Hepatic stellate cell (primary cell): Measurements from ENCODE around the gene GRM7.
"Not testable (repeated sequence)": the region's sequence is repeated elsewhere in the genome, so short reads cannot be mapped to it uniquely, and the experiment has no call there.

Experiments used
- DNase-seq: peaks from one replicate; pipeline ENCODE4 v3.0.0; 2011; ENCODE audit warnings: low spot score

Gene GRM7

DNA sequence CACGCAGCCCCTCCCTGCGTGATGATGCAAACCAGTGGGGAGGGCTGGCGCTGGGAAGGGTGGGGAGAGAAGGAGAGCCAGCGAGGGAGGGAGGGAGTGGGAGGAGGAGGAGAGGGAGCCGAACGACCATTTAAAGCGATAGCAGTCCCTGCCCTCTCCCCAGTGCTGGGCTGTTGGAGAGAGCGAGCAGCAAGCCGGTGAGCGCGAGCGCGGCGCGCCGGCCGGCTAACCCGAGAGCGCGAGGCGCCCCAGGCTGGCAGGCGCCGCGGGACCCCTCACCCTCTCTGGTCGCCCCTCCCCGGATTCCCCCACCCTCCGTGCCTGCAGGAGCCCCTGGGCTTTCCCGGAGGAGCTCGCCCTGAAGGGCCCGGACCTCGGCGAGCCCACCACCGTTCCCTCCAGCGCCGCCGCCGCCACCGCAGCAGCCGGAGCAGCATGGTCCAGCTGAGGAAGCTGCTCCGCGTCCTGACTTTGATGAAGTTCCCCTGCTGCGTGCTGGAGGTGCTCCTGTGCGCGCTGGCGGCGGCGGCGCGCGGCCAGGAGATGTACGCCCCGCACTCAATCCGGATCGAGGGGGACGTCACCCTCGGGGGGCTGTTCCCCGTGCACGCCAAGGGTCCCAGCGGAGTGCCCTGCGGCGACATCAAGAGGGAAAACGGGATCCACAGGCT lies at the start of gene GRM7:
Gene GRM7, plus strand, starts transcription at position 162 of the 671 bp plus-strand sequence.
- DNase-seq = no peak

DNA sequence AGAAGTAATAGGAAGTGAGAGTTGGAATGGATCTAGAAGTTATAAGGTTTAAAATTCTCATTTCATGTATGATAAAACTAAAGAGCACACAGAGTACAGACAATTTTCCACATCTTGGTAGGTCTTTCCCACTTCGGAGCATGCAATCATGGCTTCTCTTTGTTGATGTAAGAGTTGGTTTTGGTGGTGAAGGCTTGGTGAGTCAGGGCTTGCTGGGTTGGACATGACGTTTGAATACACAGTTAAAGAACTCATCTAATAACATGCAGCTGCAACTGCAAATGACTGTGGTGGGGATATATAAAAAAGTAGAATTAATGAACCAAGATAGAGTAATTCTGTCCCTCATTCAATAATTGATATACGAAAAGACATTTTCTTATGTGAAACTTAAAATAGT lies 39.5 kb upstream of the GRM7 start:
- DNase-seq = no peak

GRCh38 chr3:6825524-6825923 lies 35.4 kb upstream of the GRM7 start:
- DNase-seq = no peak

- no peak for DNase-seq
Observed at GRCh38 chr3:6827453-6827852, 33.5 kb upstream of the GRM7 start.

GRCh38 chr3:6844723-6845122 lies 16.2 kb upstream of the GRM7 start:
- no peak for DNase-seq

- no peak for DNase-seq
Observed at GRCh38 chr3:6854184-6854583, 6.7 kb upstream of the GRM7 start.

DNA sequence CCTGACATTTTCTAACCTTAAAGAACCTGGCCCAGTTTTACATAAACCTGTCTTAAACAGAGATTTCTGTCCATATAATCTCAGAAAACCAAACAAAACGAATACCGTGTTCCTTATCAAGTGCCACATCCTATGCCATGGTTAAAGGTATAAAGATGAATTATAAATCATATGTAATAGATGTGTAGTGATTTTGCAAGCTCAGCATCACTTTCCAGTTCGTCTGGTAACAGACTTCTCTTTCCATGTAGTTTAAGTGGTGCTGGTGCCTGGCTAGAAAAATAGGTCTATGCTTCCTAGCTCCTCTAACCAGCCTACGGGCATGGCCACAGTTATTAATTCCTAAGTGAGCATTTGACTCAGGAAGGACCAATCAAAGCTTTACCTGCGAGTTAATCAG lies 3.4 kb upstream of the GRM7 start:
- no peak for DNase-seq

- no peak for DNase-seq
Observed at GRCh38 chr3:6860149-6860953, 564 bp upstream of the GRM7 start.

DNA sequence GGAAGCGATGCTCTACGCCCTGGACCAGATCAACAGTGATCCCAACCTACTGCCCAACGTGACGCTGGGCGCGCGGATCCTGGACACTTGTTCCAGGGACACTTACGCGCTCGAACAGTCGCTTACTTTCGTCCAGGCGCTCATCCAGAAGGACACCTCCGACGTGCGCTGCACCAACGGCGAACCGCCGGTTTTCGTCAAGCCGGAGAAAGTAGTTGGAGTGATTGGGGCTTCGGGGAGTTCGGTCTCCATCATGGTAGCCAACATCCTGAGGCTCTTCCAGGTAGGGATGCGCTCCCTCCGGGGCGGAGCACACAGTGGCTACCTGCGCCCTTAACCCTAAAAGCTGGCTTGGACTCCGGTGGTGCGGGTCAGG lies 698 bp downstream of the GRM7 start:
- DNase-seq = no peak

DNA sequence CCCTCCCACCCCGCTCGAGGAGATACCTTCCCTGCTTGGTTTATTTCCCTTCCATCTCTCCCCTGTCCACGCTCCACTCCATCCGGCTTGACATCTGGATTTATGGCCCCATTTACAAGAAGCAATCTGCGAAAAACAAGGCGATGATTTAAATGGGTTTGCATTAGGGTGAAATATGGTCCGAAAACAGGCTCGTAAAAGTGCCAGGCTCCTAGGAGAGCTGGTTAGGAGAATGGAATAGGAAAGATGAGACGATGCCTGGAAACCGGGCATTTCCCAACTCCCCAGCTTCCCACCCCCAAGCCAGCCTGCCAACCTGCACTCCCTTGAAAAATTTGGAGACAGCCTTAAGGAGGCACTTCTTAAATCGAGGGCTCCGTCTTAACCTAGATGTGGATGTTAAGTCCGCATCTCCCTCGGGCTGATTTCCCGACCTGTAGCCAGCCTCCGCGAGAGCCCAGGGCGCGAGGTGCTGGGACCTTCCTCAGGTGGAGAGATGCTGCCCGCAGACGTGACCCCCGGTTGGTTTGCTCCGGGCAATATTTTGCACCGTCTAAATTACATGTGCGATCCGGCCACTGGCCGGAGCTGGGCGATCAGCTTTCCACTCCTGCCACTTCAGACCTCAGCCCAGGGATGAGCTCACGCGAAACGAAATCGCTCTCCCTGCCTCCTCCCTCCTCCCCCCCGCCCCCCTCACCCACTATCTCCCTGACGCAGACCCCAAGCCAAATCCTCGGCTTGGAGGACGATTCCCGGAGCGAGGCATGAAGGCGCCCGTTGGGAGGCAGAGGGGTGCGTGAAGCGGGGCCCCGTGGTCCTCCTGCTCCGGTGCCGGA lies 1.3 kb downstream of the GRM7 start:
- DNase-seq = no peak

GRCh38 chr3:6862880-6863195 lies 1.9 kb downstream of the GRM7 start:
- no peak for DNase-seq

GRCh38 chr3:6867269-6867668 lies 6.4 kb downstream of the GRM7 start:
- DNase-seq = no peak

GRCh38 chr3:6878731-6879130 lies 17.8 kb downstream of the GRM7 start:
- DNase-seq = no peak

- no peak for DNase-seq
Observed at GRCh38 chr3:6912240-6912639, 51.3 kb downstream of the GRM7 start.

DNA sequence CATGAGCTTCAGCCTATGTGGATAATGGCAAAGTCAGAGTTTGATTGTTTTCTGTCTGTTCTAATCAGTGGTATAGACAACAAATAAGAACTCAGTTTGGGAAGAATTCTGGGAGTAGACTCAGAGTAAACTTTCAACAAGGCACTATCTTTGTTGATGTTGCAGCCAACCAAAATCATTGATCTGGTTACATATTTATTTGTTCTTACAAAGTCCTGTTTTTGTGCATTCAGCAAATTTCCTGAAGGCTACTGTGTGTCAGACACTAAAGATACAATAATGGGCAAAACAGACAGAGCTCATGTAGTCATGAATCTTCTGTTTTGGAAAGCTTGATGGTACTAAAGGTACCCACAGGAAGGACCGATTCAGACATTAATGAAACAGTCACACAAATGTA lies 55.0 kb downstream of the GRM7 start:
- DNase-seq = no peak

GRCh38 chr3:6921066-6921465 lies 60.2 kb downstream of the GRM7 start:
- no peak for DNase-seq

- no peak for DNase-seq
Observed at GRCh38 chr3:6921876-6922275, 61.0 kb downstream of the GRM7 start.

DNA sequence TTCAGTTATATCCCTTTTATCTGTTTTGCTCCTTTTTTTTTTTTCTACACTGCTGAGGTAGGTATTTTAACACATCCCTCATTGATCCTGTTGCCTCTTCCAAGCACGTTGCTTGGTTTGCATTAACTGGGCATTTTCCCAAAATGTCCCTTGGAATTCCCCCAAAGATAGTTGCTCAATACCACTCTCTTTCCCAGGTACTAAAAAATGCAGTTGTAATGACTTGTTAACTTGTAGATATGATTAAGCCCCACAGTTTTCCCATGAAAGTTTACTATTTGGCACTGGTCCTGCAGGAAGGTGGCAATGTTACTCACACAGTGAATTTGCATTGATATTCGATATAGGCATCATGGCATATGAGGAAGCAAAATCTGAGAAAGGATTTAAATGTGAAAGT lies 67.1 kb downstream of the GRM7 start:
- DNase-seq = no peak

DNA sequence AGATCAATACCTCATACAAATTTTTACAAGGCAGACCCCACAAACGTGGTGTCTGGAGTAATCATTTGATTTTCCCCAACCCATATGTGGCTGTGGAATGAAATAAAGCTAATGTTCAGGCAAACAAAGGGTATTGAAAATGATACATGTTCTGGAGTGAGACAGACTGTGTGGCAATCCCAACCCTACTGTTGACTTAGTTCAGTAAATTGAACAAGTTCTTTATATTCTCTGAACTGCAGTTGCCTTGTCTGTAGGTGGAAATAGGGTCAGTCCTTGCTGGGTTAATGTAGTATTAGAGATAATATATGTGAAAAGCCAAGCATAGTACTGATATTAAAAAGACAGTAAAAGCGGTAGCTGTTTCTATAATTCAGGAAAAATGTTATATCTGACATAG lies 69.0 kb downstream of the GRM7 start:
- DNase-seq = no peak

GRCh38 chr3:6935418-6935817 lies 74.5 kb downstream of the GRM7 start:
- not testable (repeated sequence) for DNase-seq

DNA sequence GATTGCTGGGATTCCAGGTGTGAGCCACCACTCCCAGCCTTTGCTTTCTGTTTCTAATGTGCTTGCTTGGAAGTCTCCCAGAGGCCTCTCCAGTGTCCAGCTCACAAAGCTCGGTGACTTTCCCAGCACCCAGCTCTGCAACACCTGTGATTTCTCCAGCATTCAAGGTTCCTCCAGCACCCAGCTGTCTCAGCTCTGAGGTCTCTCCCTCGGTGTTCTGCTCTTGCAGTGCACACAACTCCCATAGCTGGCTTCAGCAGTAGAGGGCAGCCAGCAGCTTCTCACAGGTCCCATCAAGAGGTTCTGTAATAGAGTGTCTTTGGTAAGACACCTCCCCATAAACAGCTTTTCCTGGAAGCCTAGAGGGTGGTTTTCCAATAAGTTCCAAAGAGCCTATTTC lies 75.1 kb downstream of the GRM7 start:
- no peak for DNase-seq

DNA sequence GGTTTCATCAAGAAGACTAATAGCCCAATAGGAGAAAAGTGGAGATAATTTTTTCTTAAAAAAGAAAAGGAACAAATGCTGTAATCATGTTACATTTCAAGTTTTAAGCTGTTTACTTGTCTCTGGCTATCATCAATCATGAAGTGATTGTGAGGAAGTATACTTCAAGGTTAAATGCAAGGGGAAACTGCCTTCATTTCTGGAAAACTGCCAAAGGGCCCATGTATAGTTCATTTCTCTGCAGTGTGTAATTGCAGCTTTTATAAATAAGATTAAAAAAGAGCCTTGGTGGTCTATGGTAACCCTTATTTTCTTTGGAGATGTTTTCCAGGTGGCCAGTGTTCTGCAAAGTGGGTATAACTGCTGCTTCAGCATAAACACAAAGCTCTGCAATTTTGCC lies 101.9 kb downstream of the GRM7 start:
- DNase-seq = no peak

DNA sequence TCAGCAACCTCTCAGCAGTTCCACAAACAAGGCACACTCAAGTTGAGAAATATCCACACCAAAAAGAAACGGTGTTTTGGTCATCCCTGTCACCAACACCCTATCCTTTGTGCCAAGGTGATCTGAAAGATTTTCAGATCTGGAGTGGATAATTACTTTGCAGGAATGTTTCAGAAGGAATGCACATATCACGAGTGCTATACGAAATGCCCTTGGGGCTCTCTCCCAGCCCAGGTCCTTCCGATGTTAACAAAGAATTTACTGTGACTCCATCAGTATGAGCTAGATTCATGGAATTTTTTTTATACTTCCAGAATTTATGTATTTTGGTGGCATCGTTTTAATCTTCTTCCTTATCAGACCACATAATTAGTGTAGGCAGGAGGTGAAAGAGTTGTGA lies 105.0 kb downstream of the GRM7 start:
- no peak for DNase-seq
